ENCODE measurements around the gene KIF6. TPM values are rescaled to one million over a fixed set of nuclear protein-coding genes. Genes with fewer than 3 reads are reported as not detected.
"Not testable (repeated sequence)": the region's sequence is repeated elsewhere in the genome, so short reads cannot be mapped to it uniquely, and the experiment has no call there.

KIF6 gene
- total RNA-seq, 1 donor from 2014 or later, result 0.32 TPM

DNA sequence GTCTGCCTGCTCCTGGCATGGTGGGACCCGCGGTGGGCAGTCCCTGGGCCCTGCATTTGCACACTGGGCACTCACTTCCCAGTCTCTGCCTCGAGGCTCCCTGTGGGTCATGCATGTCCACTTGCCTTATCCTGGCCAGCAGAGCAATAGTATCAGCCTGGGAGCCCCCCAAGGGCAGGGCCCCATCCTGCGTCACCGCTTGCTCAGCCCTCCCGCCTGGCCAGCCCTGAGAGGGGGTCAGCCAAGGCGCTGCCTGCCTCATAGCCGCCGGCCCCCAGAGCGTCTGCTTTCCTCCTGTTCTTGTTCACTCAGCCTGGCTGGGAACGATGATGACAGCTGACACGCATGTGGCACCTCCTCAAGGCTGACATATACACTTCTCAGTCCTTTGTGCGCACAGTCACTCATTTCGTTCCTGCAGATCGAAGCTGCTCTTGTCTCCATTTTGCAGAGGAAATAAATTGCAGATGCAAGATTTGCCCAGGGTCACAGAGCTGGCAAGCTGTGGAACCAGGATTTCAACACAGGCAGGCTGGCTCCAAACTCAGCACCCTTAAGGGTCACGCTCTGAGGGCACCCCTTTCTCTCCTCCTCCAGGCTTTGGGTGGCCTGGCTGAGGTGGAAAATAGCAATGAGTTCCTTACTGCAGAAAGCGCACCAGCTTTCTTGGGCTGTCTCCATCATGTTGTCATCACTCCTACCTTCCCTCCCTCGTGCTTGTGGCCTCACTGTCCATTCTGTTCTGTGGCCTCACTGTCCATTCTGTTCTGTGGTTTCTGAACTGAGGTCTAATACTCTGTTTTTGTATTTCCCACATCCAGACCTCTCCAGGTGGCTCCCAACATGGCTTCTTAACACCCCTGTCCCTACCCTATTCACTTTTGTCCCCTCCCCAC lies 428.2 kb downstream of the KIF6 start:
- intact Hi-C loops (cut with micrococcal nuclease), result no loop called here

GRCh38 chr6:39295611-39296011 lies 429.6 kb downstream of the KIF6 start:
- intact Hi-C loops (cut with micrococcal nuclease), result no loop called here

DNA sequence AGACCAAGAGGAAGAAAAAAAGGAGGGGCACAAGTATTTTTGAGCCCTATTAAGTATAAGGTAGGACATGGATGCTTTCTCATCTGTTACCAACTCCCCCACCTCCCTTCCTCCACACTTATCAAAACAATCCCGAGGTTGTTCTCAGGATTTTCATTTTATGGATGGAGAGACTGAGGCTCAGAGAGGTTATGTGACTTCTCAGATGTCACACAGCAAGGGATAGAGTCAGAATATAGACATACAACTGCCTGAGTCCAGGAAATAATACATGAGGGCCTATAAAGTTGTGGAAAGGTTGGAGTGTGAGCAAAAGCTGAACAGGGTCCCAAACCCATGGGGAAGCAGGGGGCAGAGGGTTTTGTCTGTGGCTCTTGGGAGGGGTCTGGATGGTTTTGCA lies 430.3 kb downstream of the KIF6 start:
- intact Hi-C loops (cut with micrococcal nuclease), result no loop called here

DNA sequence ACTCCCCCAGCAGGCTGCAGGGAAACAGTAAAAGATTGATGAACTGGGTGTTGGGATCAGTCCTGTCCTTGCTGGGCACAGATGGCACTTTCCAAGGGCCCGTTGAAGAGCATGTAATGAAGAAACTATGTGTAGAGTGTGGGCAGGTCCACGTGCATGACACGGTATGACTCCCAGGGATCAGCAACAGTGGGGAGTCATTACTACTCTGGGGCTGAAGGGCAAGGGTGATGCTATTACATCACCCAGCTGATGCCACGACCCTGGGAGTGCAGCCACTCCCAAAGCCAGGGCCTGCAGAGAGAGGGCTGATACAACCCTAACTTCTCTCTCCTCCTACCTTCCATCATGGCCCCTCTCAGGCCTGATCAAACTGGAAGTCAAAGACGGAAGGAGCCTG lies 431.1 kb downstream of the KIF6 start:
- intact Hi-C loops (cut with micrococcal nuclease), result no loop called here

DNA sequence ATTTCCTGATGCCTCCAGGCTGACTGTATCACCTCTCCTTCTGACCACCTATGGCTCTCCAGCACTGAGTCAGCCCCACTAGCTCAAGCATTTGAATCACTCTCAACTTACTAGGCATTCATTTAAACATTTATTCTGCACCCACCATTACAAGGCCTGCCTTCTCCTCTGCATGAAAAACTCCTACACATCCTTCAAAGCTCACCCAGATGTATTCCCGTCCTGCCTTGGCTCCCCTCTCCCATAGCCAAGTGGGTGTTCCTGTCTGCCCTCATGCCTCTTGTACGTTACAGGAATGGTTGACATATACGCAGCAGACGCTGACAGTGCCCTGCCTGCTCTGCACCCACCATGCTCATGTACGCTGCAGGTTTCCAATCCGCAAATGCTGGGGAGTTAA lies 432.6 kb downstream of the KIF6 start:
- intact Hi-C loops (cut with micrococcal nuclease), result no loop called here

DNA sequence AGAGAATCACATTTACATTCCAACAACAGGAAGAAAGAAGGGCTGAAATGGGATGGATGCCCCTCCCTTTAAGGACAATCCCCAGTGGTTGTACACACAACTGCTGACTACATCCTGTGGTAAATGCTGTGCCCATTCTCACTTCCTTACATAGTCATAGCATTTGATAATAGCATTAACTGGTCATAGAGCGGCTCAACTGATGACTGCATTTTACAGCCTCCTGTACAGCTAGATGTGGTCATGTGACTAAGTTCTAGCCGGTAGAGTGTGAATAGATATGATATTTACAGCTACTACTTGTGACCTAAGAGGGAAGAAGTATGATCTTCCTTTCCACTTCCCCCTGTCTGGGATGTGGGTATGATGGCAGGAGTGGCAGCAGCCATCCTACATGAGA lies 435.7 kb downstream of the KIF6 start:
- intact Hi-C loops (cut with micrococcal nuclease), result no loop called here

DNA sequence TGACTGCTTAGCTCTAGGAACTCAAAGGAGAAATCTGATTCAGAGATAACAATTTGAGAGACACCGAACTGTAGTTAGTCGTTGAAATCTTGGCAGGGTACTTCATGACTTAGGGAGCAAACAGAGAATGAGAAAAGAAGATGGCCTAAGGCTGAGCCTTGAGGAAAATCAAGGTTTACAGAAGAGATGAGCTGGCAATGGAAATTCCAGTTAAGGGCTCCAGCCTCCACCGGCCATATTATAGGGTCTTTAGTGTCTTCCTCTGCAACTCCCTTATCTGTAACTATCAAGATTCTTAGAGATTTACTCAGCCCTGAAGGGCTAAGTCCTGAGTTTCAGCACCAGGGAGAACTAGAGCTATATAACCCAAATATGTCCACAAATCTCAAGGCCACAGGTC lies 437.6 kb downstream of the KIF6 start:
- intact Hi-C loops (cut with micrococcal nuclease), result no loop called here

DNA sequence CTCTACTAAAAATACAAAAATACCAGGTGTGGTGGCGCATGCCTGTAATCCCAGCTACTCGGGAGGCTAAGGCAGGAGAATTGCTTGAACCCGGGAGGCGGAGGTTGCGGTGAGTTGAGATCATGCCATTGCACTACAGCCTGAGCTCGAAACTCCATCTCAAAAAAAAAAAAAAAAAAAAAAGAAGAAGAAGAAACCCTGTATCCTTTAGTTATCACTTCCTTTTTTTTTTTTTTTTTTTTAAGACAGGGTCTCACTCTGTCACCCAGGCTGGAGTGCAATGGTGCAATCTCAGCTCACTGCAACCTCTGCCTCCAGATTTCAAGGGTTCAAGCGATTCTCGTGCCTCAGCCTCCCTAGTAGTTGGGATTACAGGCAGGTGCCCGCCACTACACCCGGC lies 438.6 kb downstream of the KIF6 start:
- intact Hi-C loops (cut with micrococcal nuclease), result not testable (repeated sequence)

GRCh38 chr6:39282774-39283173 lies 442.4 kb downstream of the KIF6 start:
- intact Hi-C loops (cut with micrococcal nuclease), result no loop called here

DNA sequence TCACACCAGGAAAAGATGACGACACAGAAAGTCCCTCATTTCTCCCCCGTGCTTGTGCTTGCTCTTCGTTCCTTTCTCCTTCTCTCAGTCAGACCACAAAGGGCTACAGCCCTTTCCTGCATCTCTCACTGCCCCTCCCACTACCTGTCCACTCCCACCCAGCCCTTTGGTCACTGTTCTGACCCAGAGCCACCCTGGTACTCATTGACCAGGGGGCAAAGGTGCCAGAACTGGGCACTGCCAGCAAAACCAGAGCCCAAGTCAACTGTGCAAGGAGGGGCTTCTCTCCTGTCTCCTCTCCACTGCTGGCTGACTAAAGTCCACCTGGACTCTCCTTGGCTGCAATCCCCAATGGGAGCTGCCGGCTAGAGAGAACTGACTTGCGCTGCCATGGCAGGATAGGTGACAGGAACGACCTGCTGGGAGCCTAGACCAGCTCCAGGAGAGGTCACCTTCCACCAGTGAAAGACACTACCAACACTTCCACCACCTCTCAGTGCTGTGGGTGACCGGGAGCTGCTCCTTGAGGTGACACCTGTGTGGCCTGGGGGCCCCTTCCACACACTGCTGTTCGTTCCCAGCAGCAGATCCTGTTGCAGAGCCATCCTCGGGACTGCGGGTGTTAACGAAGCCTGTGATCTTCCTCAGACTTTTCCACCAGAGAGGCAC lies 443.8 kb downstream of the KIF6 start:
- intact Hi-C loops (cut with micrococcal nuclease), result no loop called here

DNA sequence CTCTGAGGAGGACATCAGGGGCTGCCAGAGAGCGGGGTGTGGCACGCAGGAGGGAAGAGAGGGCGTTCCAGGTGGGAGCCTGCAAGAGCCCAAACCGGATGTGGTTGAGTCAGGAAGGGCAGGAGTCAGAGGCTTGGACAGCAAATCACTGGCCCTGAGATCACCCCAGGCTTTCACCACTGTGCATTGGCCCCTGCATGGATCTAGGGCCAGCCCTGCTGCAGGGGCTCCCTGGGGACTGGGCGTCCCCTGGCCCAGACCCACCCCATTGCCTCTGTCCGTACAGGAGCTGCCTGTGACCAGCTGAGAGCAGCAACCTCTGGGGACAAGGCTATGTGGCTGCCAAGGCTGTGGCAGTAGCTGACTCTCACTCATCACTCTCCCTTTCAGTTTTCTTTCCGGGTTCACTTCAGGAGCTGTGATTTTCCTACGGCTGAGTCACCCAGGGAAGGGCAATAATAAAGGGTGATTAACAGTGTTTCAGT lies 444.9 kb downstream of the KIF6 start:
- intact Hi-C loops (cut with micrococcal nuclease), result no loop called here

Other genes with a start within 250 kb of the KIF6 start
- not detected in 2 replicates for gene DAAM2, start 67.0 kb upstream of the KIF6 start, total RNA-seq
- gene MOCS1, start 209.1 kb upstream of the KIF6 start, total RNA-seq, result 0.27 and 0.39 TPM in 2 replicates

All from T-helper 2 cell treated with Interferon-gamma antibody and Interleukin-4, amounts not matched to agents 100 ng/mL and 5 ng/mL, for 36 hours (primary cell).